Fibroblast of skin of left biceps (primary cell): Measurements from ENCODE around the gene GMDS.

ENCODE experiments used
- DNase-seq, 2 experiments: peaks; one replicate each; pipeline ENCODE4 v3.0.0-alpha.2; 2013; ENCODE audit warnings: low read depth in 2 of 2

Gene GMDS

DNA sequence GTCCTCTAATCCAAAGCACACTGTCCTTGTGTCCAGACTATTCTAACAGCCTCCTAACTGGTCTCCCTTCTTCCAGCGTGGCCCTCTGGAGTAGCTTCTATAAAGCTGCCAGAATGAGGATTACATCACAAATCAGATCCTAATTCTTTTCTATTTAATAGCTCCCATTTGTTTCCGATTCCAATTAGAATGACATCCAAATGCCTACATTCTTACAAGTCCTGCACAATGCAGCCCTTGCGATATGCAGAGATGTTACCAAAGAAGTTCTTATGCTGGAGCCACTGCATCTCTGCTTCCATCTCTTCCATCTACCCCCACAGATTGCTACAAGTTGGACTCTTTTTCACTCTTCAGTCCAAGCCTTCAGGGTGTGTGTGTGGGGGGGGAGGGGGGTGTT is 40.0 kb downstream of the GMDS start:
- DNase-seq: no peak

DNA sequence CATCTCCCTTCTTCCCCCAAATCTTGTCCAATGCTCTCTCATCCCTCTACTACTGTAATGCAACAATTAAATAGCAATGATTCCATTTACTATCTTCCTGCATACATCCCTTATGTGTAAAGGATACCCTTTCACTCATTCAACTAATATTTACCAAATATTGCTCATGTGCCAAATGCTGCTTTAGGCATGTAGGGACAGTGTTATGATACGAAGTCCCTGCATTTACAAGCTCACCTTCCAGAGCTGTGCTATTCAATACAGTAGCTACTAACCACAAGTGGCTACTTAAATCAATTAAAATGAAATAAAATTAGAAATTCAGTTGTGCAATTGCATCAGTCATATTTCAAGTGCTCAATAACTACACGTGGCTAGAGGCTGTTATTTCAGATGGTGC is 41.1 kb downstream of the GMDS start:
- DNase-seq: no peak

GRCh38 chr6:2203264-2203663 is 42.1 kb downstream of the GMDS start:
- no peak for DNase-seq

- no peak for DNase-seq
Measured at GRCh38 chr6:2197984-2198383, 47.4 kb downstream of the GMDS start.

DNA sequence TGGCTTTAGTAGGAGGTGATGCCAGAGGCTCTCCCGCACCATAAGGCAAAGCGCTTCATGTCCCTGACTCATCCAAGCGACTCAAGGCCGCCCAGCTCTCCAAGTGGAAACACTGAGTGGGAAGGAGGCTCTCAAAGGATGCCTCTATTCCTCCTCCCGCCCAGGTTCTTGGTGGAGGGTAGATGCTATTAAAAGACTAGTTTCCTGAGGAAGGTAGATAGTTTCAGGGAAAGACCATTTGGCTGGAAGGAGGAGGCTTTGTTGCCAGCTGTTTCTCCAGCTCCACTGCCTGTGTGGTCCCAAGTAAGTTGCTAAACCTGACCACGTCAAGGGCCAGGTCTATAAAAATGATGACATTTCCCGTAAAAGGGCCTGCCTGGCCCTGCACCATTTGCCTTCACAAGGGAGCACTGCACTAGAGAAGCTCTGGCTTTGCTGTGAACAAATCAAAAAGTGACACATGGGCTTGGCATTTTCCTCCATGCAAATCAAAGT is 48.2 kb downstream of the GMDS start:
- peak; percentile 36 to 49 for DNase-seq

GRCh38 chr6:2196079-2196679 is 49.2 kb downstream of the GMDS start:
- DNase-seq: peak in 1 of 2 experiments; percentile 25

DNA sequence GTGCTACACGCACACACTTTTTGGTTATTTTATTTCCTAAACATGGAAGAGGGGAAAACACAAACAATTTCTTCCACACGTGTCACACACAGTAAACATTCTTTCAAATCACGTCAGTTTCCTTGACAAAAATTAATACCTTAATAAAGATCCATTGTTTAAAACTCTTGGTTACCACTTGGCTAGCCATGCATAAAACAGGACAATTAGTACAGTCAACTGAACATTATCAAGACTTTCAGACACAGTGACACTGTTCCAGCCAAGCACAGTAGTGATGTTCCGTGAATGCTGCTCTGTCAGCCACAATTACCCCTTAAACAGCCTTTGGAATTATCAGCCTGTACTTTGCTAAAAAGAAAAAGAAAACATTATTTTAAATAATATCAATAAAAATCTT is 50.8 kb downstream of the GMDS start:
- DNase-seq: no peak

- no peak for DNase-seq
Measured at GRCh38 chr6:2193931-2194330, 51.5 kb downstream of the GMDS start.

- DNase-seq: no peak
Measured at GRCh38 chr6:2192976-2193375, 52.4 kb downstream of the GMDS start.

- no peak for DNase-seq
Measured at GRCh38 chr6:2191390-2191740, 54.0 kb downstream of the GMDS start.

DNA sequence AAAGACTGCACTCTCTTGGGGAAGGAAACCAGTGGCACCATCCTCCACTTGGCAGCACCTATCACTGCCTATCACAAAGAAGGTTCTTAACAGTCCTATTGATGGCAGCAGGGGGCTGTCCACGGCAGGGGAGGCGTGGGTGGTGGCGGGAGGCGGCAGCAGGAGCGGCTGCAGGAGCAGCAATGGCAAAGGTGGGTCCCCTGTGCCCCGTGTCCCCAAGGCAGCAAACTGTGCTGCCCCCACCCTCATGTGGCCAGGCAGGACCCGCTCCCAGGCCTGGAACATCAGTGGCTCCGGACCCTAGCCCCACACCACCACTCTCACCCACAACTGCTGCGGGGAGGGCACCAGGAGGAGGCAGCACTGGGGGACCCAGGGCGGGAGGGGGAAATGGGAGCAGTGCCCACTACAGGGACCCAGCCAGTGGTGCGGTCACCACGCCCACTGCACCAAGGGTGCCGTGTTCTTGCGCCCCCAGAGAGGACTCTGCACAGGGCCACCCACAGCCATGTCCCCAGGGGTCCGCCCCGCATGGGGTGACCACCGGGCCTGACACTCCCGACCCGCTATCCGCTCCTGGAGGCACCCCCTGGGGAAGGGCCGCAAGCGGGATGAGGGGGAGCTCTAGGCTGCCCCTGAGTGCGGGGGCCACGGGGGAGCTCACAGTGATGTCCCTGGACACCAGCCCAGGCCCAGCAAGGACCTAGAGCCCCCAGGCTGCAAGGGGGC is 54.6 kb downstream of the GMDS start:
- no peak for DNase-seq

- DNase-seq: no peak
Measured at GRCh38 chr6:2188856-2189384, 56.5 kb downstream of the GMDS start.

DNA sequence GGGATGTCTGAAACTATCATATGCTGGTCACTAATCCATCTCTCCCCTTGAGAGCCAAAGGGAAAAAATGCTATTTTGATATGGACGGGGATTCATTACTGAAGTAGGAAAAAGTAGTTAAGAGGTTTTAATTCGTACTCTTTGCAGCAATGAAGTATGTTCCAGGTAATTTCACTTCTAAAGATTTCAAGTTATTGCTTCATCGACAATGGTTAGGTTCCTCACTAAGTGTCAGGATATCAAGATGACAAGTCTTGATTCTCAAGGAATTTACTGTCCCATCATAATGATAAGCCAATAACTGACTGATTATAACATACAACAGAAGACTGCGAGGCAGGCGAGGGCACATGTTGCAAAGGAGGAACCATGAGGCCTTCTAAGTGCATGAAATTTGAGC is 57.0 kb downstream of the GMDS start:
- DNase-seq: no peak

GRCh38 chr6:2187826-2188225 is 57.6 kb downstream of the GMDS start:
- no peak for DNase-seq

DNA sequence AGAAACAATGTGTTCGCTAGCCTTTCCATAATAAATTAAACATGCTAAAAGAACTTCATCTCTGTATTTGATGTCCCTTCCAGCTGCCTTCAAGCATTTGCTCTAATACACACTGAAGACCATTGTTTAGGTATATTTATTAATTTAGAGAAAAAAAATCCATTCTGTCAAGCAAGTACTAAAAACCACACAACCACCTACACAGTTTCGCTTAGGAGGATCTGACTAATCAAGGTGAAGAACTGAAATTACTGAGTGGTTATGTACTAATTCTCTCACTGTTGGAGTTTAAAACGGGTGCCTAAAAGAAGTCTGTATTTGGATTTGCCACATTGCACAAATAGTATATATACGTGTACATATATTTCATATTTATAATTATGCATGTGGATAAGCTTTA is 58.9 kb downstream of the GMDS start:
- no peak for DNase-seq

GRCh38 chr6:2185466-2185865 is 59.9 kb downstream of the GMDS start:
- no peak for DNase-seq

DNA sequence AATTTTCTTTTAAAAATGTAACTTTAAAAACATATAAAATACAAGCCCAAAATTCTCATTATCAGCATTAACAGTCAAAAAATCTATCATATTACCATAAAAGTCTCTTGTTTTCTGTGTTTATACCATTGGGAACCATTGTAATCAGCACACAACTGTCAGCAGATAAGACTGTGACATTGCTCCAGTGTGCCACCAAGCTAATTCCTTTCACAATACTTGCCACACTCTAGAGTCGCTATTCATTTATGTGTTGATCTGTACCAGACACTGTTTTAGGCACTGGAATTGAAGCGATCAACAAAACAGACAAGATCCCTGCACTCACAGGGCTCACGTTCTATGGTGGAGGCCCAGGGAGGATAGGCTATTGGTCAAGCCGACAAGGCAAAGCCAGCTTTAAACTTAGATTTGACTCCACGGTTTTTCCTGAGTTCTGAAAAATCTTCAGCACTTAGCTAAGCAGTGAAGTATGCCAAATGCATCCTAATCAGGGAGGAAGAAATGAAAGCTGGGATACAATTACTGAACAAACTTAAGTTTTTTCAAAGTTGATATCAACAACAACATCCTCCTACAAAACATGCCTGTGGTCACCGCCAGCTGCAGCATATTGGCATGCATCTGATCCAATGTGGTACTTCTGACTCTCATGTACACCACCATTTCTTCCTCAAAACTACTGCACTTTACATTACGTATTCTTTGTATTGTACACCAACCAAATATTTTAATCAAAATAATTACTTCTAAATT is 60.5 kb downstream of the GMDS start:
- no peak for DNase-seq

DNA sequence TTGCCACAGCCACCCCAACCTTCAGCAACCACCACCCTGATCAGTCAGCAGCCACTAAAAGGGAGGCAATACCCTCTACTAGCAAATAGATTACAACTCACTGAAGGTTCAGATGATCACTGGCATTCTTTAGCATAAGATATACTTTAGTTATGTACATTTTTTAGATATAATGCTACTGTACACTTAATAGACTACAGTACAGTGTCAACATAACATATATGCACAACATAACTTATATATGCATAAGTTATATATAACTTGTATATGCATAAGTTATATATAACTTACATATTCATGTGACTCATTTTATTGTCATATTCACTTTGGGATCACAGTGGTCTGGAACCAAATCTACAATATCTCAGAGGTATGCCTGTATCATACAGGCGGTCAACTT is 61.7 kb downstream of the GMDS start:
- no peak for DNase-seq

DNA sequence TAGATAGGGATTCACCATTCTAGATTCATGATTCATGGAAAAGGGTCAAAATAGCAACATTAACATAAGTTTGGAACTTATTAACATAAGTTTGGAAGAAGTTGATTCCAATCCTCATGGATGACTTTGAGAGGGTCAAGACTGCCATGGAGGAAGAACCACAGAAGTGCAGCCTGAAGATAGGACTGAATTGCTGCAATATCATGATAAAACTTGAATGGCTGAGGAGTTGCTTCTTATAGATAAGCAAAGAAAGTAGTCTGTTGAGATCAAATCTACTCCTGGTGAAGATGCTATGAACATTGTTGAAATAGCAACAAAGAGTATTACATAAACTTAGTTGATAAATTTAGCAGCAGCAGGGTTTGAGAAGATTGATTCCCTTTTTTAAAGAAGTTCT is 62.2 kb downstream of the GMDS start:
- no peak for DNase-seq

DNA sequence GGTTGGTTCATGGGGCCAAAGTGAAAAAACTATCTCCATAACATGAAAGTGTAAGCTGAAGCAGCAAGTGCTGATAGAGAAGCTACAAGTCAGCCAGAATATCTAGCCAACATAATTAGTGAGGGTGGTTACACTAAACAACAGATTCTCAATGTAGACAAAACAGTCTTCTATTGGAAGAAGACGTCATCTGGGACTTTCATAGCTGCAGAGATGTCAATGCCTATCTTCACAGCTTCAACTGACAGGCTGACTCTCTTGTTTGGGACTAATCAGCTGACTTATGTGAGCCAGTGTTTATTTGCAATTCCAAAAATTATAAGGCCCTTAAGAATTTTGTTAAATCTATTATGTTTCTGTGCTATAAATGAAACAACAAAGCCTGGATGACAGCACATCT is 63.2 kb downstream of the GMDS start:
- no peak for DNase-seq

- DNase-seq: no peak
Measured at GRCh38 chr6:2181567-2181966, 63.8 kb downstream of the GMDS start.

- DNase-seq: no peak
Measured at GRCh38 chr6:2179950-2180349, 65.5 kb downstream of the GMDS start.

DNA sequence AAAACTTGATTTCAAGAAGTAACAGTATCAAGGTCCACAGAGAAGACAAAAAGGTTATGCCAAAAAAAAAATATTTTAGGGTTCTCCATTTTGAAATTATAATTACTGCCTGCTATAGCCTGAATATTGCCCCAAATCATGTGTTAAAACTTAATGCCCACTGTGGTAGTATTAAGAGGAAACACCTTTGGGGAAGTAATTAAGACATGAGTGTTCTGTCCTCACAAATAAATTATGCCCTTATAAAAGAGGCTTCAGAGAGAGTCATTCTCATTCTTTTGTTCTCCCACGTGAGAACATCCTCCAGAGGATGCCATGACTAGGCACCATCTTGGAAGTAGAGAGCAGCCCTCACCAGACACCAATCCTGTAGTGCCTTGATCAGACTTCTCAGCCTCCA is 66.2 kb downstream of the GMDS start:
- DNase-seq: no peak
